ENCODE measurements around the gene ZDHHC6.

GRCh38 chr10:112412696-112413095 lies 34.0 kb downstream of the ZDHHC6 start:
- TF ChIP-seq CTCF (IDR thresholded peaks at IDR 0.05; ENCODE audit: poor library complexity) (no peak), EZH2 (IDR thresholded peaks at IDR 0.05; ENCODE audit: borderline replicate concordance) (no peak)

Measured in hepatocyte (in vitro differentiated cells).